ENCODE data around the gene CCDC28A.

Gene CCDC28A

GRCh38 chr6:138785980-138786379 is 12.4 kb downstream of the CCDC28A start:
- ChIA-PET POLR2A (no interaction called here), CTCF (interaction anchor here (0.8 kb wide), 1 partner anchor 11 kb away, joined by 3 read pairs; no protein-coding TSS in a partner anchor)
- no peak for DNase-seq (ENCODE audit: extremely low spot score)
- TF ChIP-seq, protein P1, sequence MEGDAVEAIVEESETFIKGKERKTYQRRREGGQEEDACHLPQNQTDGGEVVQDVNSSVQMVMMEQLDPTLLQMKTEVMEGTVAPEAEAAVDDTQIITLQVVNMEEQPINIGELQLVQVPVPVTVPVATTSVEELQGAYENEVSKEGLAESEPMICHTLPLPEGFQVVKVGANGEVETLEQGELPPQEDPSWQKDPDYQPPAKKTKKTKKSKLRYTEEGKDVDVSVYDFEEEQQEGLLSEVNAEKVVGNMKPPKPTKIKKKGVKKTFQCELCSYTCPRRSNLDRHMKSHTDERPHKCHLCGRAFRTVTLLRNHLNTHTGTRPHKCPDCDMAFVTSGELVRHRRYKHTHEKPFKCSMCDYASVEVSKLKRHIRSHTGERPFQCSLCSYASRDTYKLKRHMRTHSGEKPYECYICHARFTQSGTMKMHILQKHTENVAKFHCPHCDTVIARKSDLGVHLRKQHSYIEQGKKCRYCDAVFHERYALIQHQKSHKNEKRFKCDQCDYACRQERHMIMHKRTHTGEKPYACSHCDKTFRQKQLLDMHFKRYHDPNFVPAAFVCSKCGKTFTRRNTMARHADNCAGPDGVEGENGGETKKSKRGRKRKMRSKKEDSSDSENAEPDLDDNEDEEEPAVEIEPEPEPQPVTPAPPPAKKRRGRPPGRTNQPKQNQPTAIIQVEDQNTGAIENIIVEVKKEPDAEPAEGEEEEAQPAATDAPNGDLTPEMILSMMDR (IDR thresholded peaks at IDR 0.05; ENCODE audit: control extremely low read depth, extremely low read depth, low read depth, missing control alignments): no peak

- POLR2A ChIA-PET: interaction anchor here (0.6 kb wide), 1 partner anchor 372 kb away, joined by 3 read pairs; no protein-coding TSS in a partner anchor
- TF ChIP-seq, protein P1 (IDR thresholded peaks at IDR 0.05; ENCODE audit: control extremely low read depth, extremely low read depth, low read depth, missing control alignments): no peak
- CTCF ChIA-PET: interaction anchor here (1.2 kb wide), 1 partner anchor 16 kb away, joined by 4 read pairs; no protein-coding TSS in a partner anchor
- no peak for DNase-seq (ENCODE audit: extremely low spot score)
These were observed 13.6 kb downstream of the CCDC28A start for GRCh38 chr6:138787138-138787537.

GRCh38 chr6:138795809-138796603 is 22.4 kb downstream of the CCDC28A start, which contains the start of gene ECT2L:
Gene ECT2L (plus strand): TSS chr6:138796087. CDS start chr6:138813275, 17,188 bp downstream.
- DNase-seq (ENCODE audit: extremely low spot score): no peak

DNA sequence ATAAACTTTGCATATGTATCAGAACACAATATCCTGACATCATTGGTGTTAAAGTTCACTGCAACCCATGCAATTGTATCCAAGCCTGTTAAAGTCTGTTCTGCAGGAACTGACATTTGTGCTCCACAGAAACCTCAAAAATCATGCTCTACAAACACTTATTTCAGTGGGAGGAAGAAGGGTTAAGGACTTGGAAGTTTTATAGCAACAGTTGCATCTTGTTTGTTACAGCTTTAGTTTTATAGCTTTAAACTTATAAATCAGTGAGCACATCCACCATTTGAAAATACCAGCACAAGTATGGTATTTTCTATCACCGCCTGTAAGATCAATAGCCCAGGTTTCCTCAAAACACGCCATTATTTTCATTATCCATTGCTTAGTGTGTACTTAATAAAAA is 23.2 kb downstream of the CCDC28A start:
- CTCF ChIA-PET: interaction anchor here (2.7 kb wide), 1 partner anchor 19 kb away, joined by 6 read pairs; no protein-coding TSS in a partner anchor
- TF ChIP-seq, protein P1 (IDR thresholded peaks at IDR 0.05; ENCODE audit: control extremely low read depth, extremely low read depth, low read depth, missing control alignments): no peak
- POLR2A ChIA-PET: interaction anchor here (0.6 kb wide), 1 partner anchor 278 kb away, joined by 5 read pairs; no protein-coding TSS in a partner anchor
- no peak for DNase-seq (ENCODE audit: extremely low spot score)

More at GRCh38 chr6:138795809-138796603, 22.4 kb downstream of the CCDC28A start, which contains the start of gene ECT2L:
- TF ChIP-seq, protein P1 (IDR thresholded peaks at IDR 0.05; ENCODE audit: control extremely low read depth, extremely low read depth, low read depth, missing control alignments): no peak
- ChIA-PET POLR2A (no interaction called here), CTCF (interaction anchor here (1.5 to 2.7 kb wide), 3 partner anchors 19 to 20 kb away, joined by 3 to 9 read pairs (median 6); no protein-coding TSS in a partner anchor)

DNA sequence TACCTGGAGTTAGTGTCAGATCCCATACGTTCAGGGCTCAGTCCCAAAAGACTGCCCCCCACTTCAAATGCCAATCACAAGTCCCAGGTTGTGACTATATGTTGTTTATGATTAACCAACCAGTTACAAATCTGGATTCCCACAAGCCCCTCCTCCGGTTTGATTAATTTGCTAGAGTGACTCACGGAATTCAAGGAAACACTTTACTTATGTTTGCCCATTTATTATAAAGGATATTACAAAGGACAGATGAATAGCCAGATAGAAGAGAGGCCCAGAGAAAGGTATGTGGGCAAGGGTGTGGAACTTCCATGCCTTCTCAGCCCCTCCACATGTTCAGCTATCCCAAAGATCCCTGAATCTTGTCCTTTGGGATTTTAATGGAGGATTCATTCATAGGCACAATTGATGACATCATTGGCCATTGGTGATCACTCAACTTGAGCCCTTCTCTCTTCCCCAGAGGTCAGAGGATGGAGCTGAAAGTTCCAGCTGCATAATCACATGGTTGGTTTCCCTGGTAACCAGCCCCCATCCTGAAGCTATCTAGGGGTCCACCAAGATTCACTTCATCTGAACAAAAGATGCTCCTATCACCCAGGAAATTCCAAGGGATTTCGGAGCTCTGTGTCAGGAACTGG is 24.4 kb downstream of the CCDC28A start:
- CTCF ChIA-PET: interaction anchor here (1.2 to 2.7 kb wide), 2 partner anchors 10 to 18 kb away, joined by 4 to 6 read pairs; no protein-coding TSS in a partner anchor
- DNase-seq (ENCODE audit: extremely low spot score): no peak
- POLR2A ChIA-PET: no interaction called here
- TF ChIP-seq, protein P1 (IDR thresholded peaks at IDR 0.05; ENCODE audit: control extremely low read depth, extremely low read depth, low read depth, missing control alignments): no peak

- TF ChIP-seq, protein P1 (IDR thresholded peaks at IDR 0.05; ENCODE audit: control extremely low read depth, extremely low read depth, low read depth, missing control alignments): no peak
- ChIA-PET POLR2A (no interaction called here), CTCF (no interaction called here)
- DNase-seq (ENCODE audit: extremely low spot score): no peak
These were observed 27.0 kb downstream of the CCDC28A start for GRCh38 chr6:138800377-138801150.

Measured in GM10248 (cell line).